T-helper 17 cell (primary cell): ENCODE results near the gene CSNK1G1. TPM values are rescaled to one million over a fixed set of nuclear protein-coding genes. Genes with fewer than 3 reads are reported as not detected.
"Not testable (repeated sequence)": the region's sequence is repeated elsewhere in the genome, so short reads cannot be mapped to it uniquely, and the experiment has no call there.

Experiments
- ATAC-seq: fragments of 150-1000 bp; cut with Tn5 transposase; 2 replicates; pipeline ENCODE4 v1.10.0; 2021; ENCODE audit warnings: mild to moderate bottlenecking, moderate library complexity
- DNase-seq, 3 donors: peaks; one replicate each; pipeline versions ENCODE4 v3.0.0 to v3.0.0-alpha.2; 2020 to 2021
- H3K9me3 ChIP-seq: one replicate; pipeline ENCODE4 v1.7.0; 2013; ENCODE audit warnings: low read length, mild to moderate bottlenecking; ENCODE audit not compliant: control insufficient read depth, poor library complexity, severe bottlenecking
- H3K27ac Mint-ChIP-seq: one replicate; pipeline ENCODE4 v1.8.0; 2022; ENCODE audit warnings: mild to moderate bottlenecking, moderate library complexity, mixed read lengths
- H3K27me3 Mint-ChIP-seq: one replicate; pipeline ENCODE4 v1.8.0; 2022; ENCODE audit warnings: mixed read lengths
- H3K36me3 Mint-ChIP-seq: one replicate; pipeline ENCODE4 v1.8.0; 2022; ENCODE audit warnings: low read depth, mixed read lengths
- H3K4me1 Mint-ChIP-seq: one replicate; pipeline ENCODE4 v1.8.0; 2022; ENCODE audit warnings: mild to moderate bottlenecking, mixed read lengths
- H3K4me3 Mint-ChIP-seq: one replicate; pipeline ENCODE4 v1.8.0; 2022; ENCODE audit warnings: mild to moderate bottlenecking, moderate library complexity, mixed read lengths
- total RNA-seq, 4 donors: library from RNA in 2 of 4; stranded (reverse) in 2 of 4; gene quantifications; one replicate each; pipeline ENCODE4 v1.2.3 and lab custom pipeline; 2022 to 2026

Gene CSNK1G1
- total RNA-seq, 2 donors from 2014 or later, result 23.2 to 25.5 TPM

GRCh38 chr15:64127521-64128270 lies 228.3 kb downstream of the CSNK1G1 start:
- H3K36me3 Mint-ChIP-seq, result peaks cover 9% of the 10 kb centered on the region
- no peaks in the 10 kb centered on the region for H3K9me3 ChIP-seq
- H3K4me3 Mint-ChIP-seq, result no peak overlapping the region
- H3K27me3 Mint-ChIP-seq, result no peaks in the 10 kb centered on the region
- DNase-seq, result no peak
- H3K4me1 Mint-ChIP-seq, result no peaks in the 10 kb centered on the region
- H3K27ac Mint-ChIP-seq, result no peak overlapping the region
- ATAC-seq, result no peak

GRCh38 chr15:64125978-64126377 lies 230.0 kb downstream of the CSNK1G1 start:
- no peak overlapping the region for H3K27ac Mint-ChIP-seq

DNA sequence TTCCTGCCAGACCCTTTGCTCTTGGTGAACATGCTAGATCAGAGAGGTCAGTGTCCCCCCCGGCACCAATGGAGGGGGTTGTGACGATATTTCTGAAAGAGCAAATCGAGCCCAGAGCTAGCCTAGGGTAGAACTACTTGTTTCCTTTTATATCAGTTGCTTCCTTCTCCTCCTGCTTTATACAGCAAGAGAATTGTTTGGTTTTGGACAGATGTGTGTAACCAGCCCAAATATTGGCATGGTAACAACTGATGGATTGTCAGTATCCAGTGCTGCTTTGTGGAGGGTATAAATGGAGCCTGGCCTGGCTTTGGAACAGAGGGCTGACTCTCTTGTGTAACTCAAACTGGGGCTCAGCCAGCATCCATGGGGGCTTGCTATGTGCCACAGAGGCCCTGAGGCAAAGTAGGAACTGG lies 233.0 kb downstream of the CSNK1G1 start:
- Mint-ChIP-seq H3K4me3 (no peak overlapping the region), H3K27ac (no peak overlapping the region), H3K27me3 (no peaks in the 10 kb centered on the region), H3K36me3 (peaks cover 7% of the 10 kb centered on the region), H3K4me1 (peaks cover 2% of the 10 kb centered on the region)
- no peaks in the 10 kb centered on the region for H3K9me3 ChIP-seq
- ATAC-seq (no peak), DNase-seq (no peak)

More at GRCh38 chr15:64125978-64126377, 230.0 kb downstream of the CSNK1G1 start:
- Mint-ChIP-seq H3K36me3 (peaks cover 7% of the 10 kb centered on the region), H3K27me3 (no peaks in the 10 kb centered on the region), H3K4me1 (peaks cover 2% of the 10 kb centered on the region), H3K4me3 (no peak overlapping the region)
- no peaks in the 10 kb centered on the region for H3K9me3 ChIP-seq
- DNase-seq (no peak), ATAC-seq (no peak)

DNA sequence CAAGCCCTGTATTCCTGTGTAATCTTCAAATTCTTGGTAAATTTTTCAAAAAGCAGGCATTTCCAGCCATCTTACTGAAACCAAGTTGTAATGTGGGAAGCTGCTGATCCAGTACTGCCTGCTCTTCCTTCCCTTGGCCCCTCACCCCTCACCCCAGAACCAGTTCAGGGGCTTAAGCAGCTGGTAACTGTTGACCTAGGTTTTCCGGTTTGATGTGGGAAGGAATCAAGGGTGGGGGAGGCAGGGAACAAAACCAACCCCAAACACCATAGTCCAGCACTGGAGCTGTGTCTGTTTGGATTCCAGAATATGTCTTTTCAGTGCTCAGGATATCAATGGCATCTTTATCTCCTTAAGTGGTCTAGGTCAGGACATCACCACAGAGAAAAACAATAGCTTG lies 233.5 kb downstream of the CSNK1G1 start:
- H3K27ac Mint-ChIP-seq, result no peak overlapping the region
- no peaks in the 10 kb centered on the region for H3K27me3 Mint-ChIP-seq
- H3K36me3 Mint-ChIP-seq, result peaks cover 5% of the 10 kb centered on the region
- ATAC-seq, result no peak
- H3K4me3 Mint-ChIP-seq, result no peak overlapping the region
- no peak for DNase-seq
- peaks cover 2% of the 10 kb centered on the region for H3K4me1 Mint-ChIP-seq
- no peaks in the 10 kb centered on the region for H3K9me3 ChIP-seq

- Mint-ChIP-seq H3K27ac (no peak overlapping the region), H3K36me3 (peaks cover 5% of the 10 kb centered on the region)
- ATAC-seq, result no peak
Measured at GRCh38 chr15:64121614-64122013, 234.4 kb downstream of the CSNK1G1 start.

GRCh38 chr15:64120322-64120721 lies 235.7 kb downstream of the CSNK1G1 start:
- H3K36me3 Mint-ChIP-seq, H3K27ac Mint-ChIP-seq, DNase-seq, ATAC-seq, H3K9me3 ChIP-seq, H3K4me3 Mint-ChIP-seq, H3K4me1 Mint-ChIP-seq, H3K27me3 Mint-ChIP-seq: not testable (repeated sequence)

More at GRCh38 chr15:64121614-64122013, 234.4 kb downstream of the CSNK1G1 start:
- Mint-ChIP-seq H3K27me3 (no peaks in the 10 kb centered on the region), H3K4me3 (no peak overlapping the region), H3K4me1 (peaks cover 2% of the 10 kb centered on the region)
- no peaks in the 10 kb centered on the region for H3K9me3 ChIP-seq
- no peak for DNase-seq

- ATAC-seq (no peak), DNase-seq (no peak)
- H3K4me3 Mint-ChIP-seq, result no peak overlapping the region
- peaks cover 4% of the 10 kb centered on the region for H3K4me1 Mint-ChIP-seq
- no peaks in the 10 kb centered on the region for H3K9me3 ChIP-seq
- no peak overlapping the region for H3K27ac Mint-ChIP-seq
- peaks cover 12% of the 10 kb centered on the region for H3K36me3 Mint-ChIP-seq
- no peaks in the 10 kb centered on the region for H3K27me3 Mint-ChIP-seq
Measured at GRCh38 chr15:64117759-64118487, 238.1 kb downstream of the CSNK1G1 start.

Other genes with a start within 250 kb of the CSNK1G1 start
- 1 to 10 TPM in 1 of 2 donors, under 1 TPM in 1; 0.42 to 1.9 TPM for gene SNX22, start 204.4 kb downstream of the CSNK1G1 start, total RNA-seq
- gene PPIB, start 193.2 kb downstream of the CSNK1G1 start, total RNA-seq, result 100 to 1,000 TPM; 202 to 208 TPM
- gene PCLAF, start 25.3 kb upstream of the CSNK1G1 start, total RNA-seq, result under 1 TPM; 0.76 to 0.85 TPM
- gene TRIP4, start 31.7 kb upstream of the CSNK1G1 start, total RNA-seq, result 10 to 100 TPM; 14.9 to 17.5 TPM
- 10 to 100 TPM; 37.6 to 43.2 TPM for gene ZNF609, start 104.4 kb upstream of the CSNK1G1 start, total RNA-seq